Right lobe of liver (tissue), 6 donors: Measurements from ENCODE around the gene TSPAN14. TPM values are rescaled to one million over a fixed set of nuclear protein-coding genes. Genes with fewer than 3 reads are reported as not detected.
A peak's percentile ranks its signal among the peaks of the same experiment; 100 is the strongest.

ENCODE experiments used
- ATAC-seq, 4 donors: fragments of 200-7000 bp; cut with Tn5 transposase; one replicate each; pipeline ENCODE4 v1.9.1; 2020; ENCODE audit warnings: mild to moderate bottlenecking in 4 of 4, moderate library complexity in 4 of 4
- DNase-seq, 3 donors: peaks; one replicate each; pipeline ENCODE4 v3.0.0-alpha.2; 2020
- H3K27ac ChIP-seq, 3 donors: fragments of 200-600 bp; one replicate each; pipeline ENCODE4 v1.8.0; 2022
- H3K27me3 ChIP-seq, 2 donors: fragments of 200-600 bp; one replicate each; pipeline ENCODE4 v1.8.0; 2022
- H3K36me3 ChIP-seq, 4 donors: fragments of 200-600 bp; sonication (generic) in 1 of 4; one replicate each; pipeline versions ENCODE4 v1.5.1 to v1.8.0; 2017 to 2022; ENCODE audit warnings: control low read depth in 1 of 4
- H3K4me1 ChIP-seq, 4 donors: fragments of 200-600 bp; sonication (generic) in 1 of 4; one replicate each; pipeline versions ENCODE4 v1.5.1 to v1.8.0; 2017 to 2022; ENCODE audit warnings: control low read depth in 1 of 4
- H3K4me3 ChIP-seq, 3 donors: fragments of 200-600 bp; one replicate each; pipeline ENCODE4 v1.8.0; 2022
- H3K9me3 ChIP-seq, 4 donors: fragments of 200-600 bp; sonication (generic) in 1 of 4; one replicate each; pipeline versions ENCODE4 v1.5.1 to v1.8.0; 2017 to 2022; ENCODE audit warnings: control low read depth in 1 of 4
- CTCF ChIP-seq, 4 donors: fragments of 200-600 bp in 3 of 4; fragments of 450-650 bp in 1 of 4; IDR thresholded peaks; one replicate each; pipeline versions ENCODE4 v1.5.1 to v1.8.0; 2016 to 2022; ENCODE audit warnings: antibody characterized with exemption in 4 of 4, mild to moderate bottlenecking in 2 of 4
- POLR2A ChIP-seq: fragments of 450-650 bp; IDR thresholded peaks from one replicate; pipeline ENCODE4 v1.6.1; 2017; ENCODE audit warnings: antibody characterized with exemption, mild to moderate bottlenecking
- whole genome bisulfite sequencing: methylation state at CpG from one replicate; pipeline ENCODE4 v1.1.6; 2018; ENCODE audit warnings: low coverage, low lambda C conversion rate; ENCODE audit not compliant: insufficient coverage; ENCODE audit errors: missing lambda C conversion rate; 5-methylcytosine and 5-hydroxymethylcytosine counted together
- intact Hi-C, 2 donors: fragments of 100-400 bp; cut with DNase I; formaldehyde crosslinking; loops; one replicate each; pipeline versions ENCODE4 v1.11.2 to v1.14.1; 2022
- total RNA-seq, 6 experiments: library from RNA; depleted of rRNA in 2 of 6; stranded (reverse); fragments of >200 nt in 2 of 6; fragmentation: NEBNext Ultra II Directional in 3 of 6; extraction: Animal tissue kit (Norgen Biotek cat#: 25700) in 3 of 6; gene quantifications; one replicate each; pipeline versions ENCODE4 v1.1.0 to v1.2.4, GENCODE V29; 2016 to 2023
- donor health status: DM: no; HTN: yes; CAD: no.
- donor health status: DM: no; HTN: no; CAD: no.
- donor health status: DM: no; HTN: no; CAD: no.
- donor health status: DM: no; HTN: yes; CAD: no.
- donor health status: DM: no; HTN: yes; CAD: no.

TSPAN14 gene
- total RNA-seq, 6 experiments from 2014 or later: 22.1 to 39.0 (median 28.4) TPM

- Histone ChIP-seq H3K27ac (peak overlapping the region; percentile 86 to 97 (median 94)), H3K36me3 (no peaks in the 10 kb centered on the region), H3K4me3 (peak overlapping the region; percentile 94 to 97 (median 94)), H3K27me3 (no peaks in the 10 kb centered on the region), H3K4me1 (peaks cover 0 to 57% (median 13%) of the 10 kb centered on the region in 4 donors), H3K9me3 (no peaks in the 10 kb centered on the region)
- ATAC-seq (peak; percentile 39 to 63 (median 48)), DNase-seq (peak; percentile 67 to 77 (median 74))
- no peak for TF ChIP-seq POLR2A
- no peak for TF ChIP-seq CTCF (IDR thresholded peaks at IDR 0.05)
- 0% methylated on average over 8 of the region's 81 CpGs for WGBS
- intact Hi-C loops: no loop called here
Measured at GRCh38 chr10:80454513-80455460, 677 bp downstream of the TSPAN14 start.

GRCh38 chr10:80455461-80456349, 1.6 kb downstream of the TSPAN14 start:
- Histone ChIP-seq H3K4me3 (peak overlapping the region; percentile 94 to 97 (median 94)), H3K4me1 (peaks cover 0 to 66% (median 18%) of the 10 kb centered on the region in 4 donors), H3K27ac (peak overlapping the region; percentile 86 to 97 (median 94)), H3K9me3 (no peaks in the 10 kb centered on the region), H3K36me3 (no peaks in the 10 kb centered on the region), H3K27me3 (no peaks in the 10 kb centered on the region)
- TF ChIP-seq POLR2A: no peak
- DNase-seq (no peak), ATAC-seq (no peak)
- intact Hi-C loops: no loop called here
- WGBS: 57% methylated on average over 6 of the region's 13 CpGs

- H3K4me1 ChIP-seq: peaks cover 0 to 84% (median 23%) of the 10 kb centered on the region in 4 donors
- no peak for ATAC-seq
- H3K36me3 ChIP-seq: no peaks in the 10 kb centered on the region
- H3K4me3 ChIP-seq: no peak overlapping the region
- no peaks in the 10 kb centered on the region for H3K9me3 ChIP-seq
- no peaks in the 10 kb centered on the region for H3K27me3 ChIP-seq
- intact Hi-C loops: no loop called here
- 73% methylated on average over 3 of the region's 8 CpGs for WGBS
- no peak for TF ChIP-seq POLR2A
- TF ChIP-seq CTCF (IDR thresholded peaks at IDR 0.05): no peak
- H3K27ac ChIP-seq: no peak overlapping the region
- no peak for DNase-seq
Measured at GRCh38 chr10:80457554-80458262, 3.6 kb downstream of the TSPAN14 start.

GRCh38 chr10:80458263-80458625, 4.1 kb downstream of the TSPAN14 start:
- H3K36me3 ChIP-seq: no peaks in the 10 kb centered on the region
- peaks cover 0 to 84% (median 26%) of the 10 kb centered on the region in 4 donors for H3K4me1 ChIP-seq
- TF ChIP-seq POLR2A: no peak
- TF ChIP-seq CTCF (IDR thresholded peaks at IDR 0.05): no peak
- intact Hi-C loops: no loop called here
- H3K27me3 ChIP-seq: no peaks in the 10 kb centered on the region
- ATAC-seq: no peak
- peak overlapping the region in 1 of 3 donors; percentile 59 for H3K27ac ChIP-seq
- DNase-seq: no peak
- no peaks in the 10 kb centered on the region for H3K9me3 ChIP-seq
- 100% methylated on average over 1 of the region's 4 CpGs for WGBS
- no peak overlapping the region for H3K4me3 ChIP-seq
